ENCODE data around the gene ASB10.

Gene ASB10

GRCh38 chr7:151133986-151134742, 52.9 kb downstream of the ASB10 start:
- Histone ChIP-seq H2AFZ (ENCODE audit: low read length) (no peak overlapping the region), H3K36me3 (replicated peaks in 1 of 2; ENCODE audit: control insufficient read depth in 2 of 2, insufficient read depth in 2 of 2, low read length in 2 of 2) (peaks cover 45 to 96% of the 10 kb centered on the region in 2 donors), H3K4me2 (ENCODE audit: insufficient read depth, low read length, poor library complexity, severe bottlenecking) (no peak overlapping the region), H3K4me3 (ENCODE audit: low read length in 2 of 2) (no peak overlapping the region), H3K18ac (ENCODE audit: low read length) (no peak overlapping the region), H2BK12ac (ENCODE audit: low read length) (no peak overlapping the region), H3K4ac (ENCODE audit: low read length) (no peak overlapping the region), H3K9ac (ENCODE audit: low read depth, low read length, poor library complexity) (no peak overlapping the region), H3K23ac (ENCODE audit: low read depth, low read length, poor library complexity) (no peak overlapping the region), H3K4me1 (ENCODE audit: control insufficient read depth in 2 of 2, insufficient read depth in 1 of 2, low read depth in 1 of 2, low read length in 2 of 2) (peaks cover 0 to 15% of the 10 kb centered on the region in 2 donors), H2BK15ac (ENCODE audit: low read length) (no peak overlapping the region), H3K27ac (replicated peaks; ENCODE audit: low read length) (no peak overlapping the region), H4K91ac (ENCODE audit: low read depth, low read length, poor library complexity) (no peak overlapping the region), H3K14ac (ENCODE audit: low read length) (no peak overlapping the region), H3K9me3 (replicated peaks in 1 of 2; ENCODE audit: control insufficient read depth in 2 of 2, insufficient read depth in 1 of 2, low read depth in 1 of 2, low read length in 2 of 2) (no peaks in the 10 kb centered on the region), H4K8ac (ENCODE audit: low read depth, low read length) (no peak overlapping the region), H2BK120ac (ENCODE audit: low read depth, low read length) (no peak overlapping the region), H2AK5ac (ENCODE audit: low read depth, low read length) (no peak overlapping the region), H3K79me1 (ENCODE audit: low read depth, low read length) (peaks cover 3% of the 10 kb centered on the region), H3K27me3 (ENCODE audit: control insufficient read depth in 3 of 3, insufficient read depth in 3 of 3, low read depth in 1 of 3, low read length in 3 of 3) (no peaks in the 10 kb centered on the region), H2BK5ac (ENCODE audit: low read length) (no peak overlapping the region)
- WGBS, 2 donors (ENCODE audit: extremely low coverage in 2 of 2, insufficient read length in 2 of 2, insufficient replicate concordance in 1 of 2), result no CpG with 5 or more reads among the region's 24 CpGs
- DNase-seq (ENCODE audit: low spot score), result no peak

- Histone ChIP-seq H3K4me1 (ENCODE audit: control insufficient read depth in 2 of 2, insufficient read depth in 1 of 2, low read depth in 1 of 2, low read length in 2 of 2) (peaks cover 0 to 8% of the 10 kb centered on the region in 2 donors), H2AK5ac (ENCODE audit: low read depth, low read length) (no peak overlapping the region), H3K9me3 (replicated peaks in 1 of 2; ENCODE audit: control insufficient read depth in 2 of 2, insufficient read depth in 1 of 2, low read depth in 1 of 2, low read length in 2 of 2) (no peaks in the 10 kb centered on the region), H3K4me3 (ENCODE audit: low read length in 2 of 2) (no peak overlapping the region), H3K23ac (ENCODE audit: low read depth, low read length, poor library complexity) (no peak overlapping the region), H2BK12ac (ENCODE audit: low read length) (no peak overlapping the region), H4K91ac (ENCODE audit: low read depth, low read length, poor library complexity) (no peak overlapping the region), H2AFZ (ENCODE audit: low read length) (no peak overlapping the region), H3K14ac (ENCODE audit: low read length) (no peak overlapping the region), H3K4ac (ENCODE audit: low read length) (no peak overlapping the region), H3K36me3 (replicated peaks in 1 of 2; ENCODE audit: control insufficient read depth in 2 of 2, insufficient read depth in 2 of 2, low read length in 2 of 2) (peaks cover 50 to 95% of the 10 kb centered on the region in 2 donors), H3K18ac (ENCODE audit: low read length) (no peak overlapping the region), H3K9ac (ENCODE audit: low read depth, low read length, poor library complexity) (no peak overlapping the region), H2BK5ac (ENCODE audit: low read length) (no peak overlapping the region), H2BK15ac (ENCODE audit: low read length) (no peak overlapping the region), H4K8ac (ENCODE audit: low read depth, low read length) (no peak overlapping the region), H3K79me1 (ENCODE audit: low read depth, low read length) (peaks cover 3% of the 10 kb centered on the region), H3K4me2 (ENCODE audit: insufficient read depth, low read length, poor library complexity, severe bottlenecking) (no peak overlapping the region), H3K27me3 (ENCODE audit: control insufficient read depth in 3 of 3, insufficient read depth in 3 of 3, low read depth in 1 of 3, low read length in 3 of 3) (no peaks in the 10 kb centered on the region), H2BK120ac (ENCODE audit: low read depth, low read length) (no peak overlapping the region), H3K27ac (replicated peaks; ENCODE audit: low read length) (no peak overlapping the region)
- DNase-seq (ENCODE audit: low spot score), result no peak
- no CpG with 5 or more reads among the region's 16 CpGs for WGBS, 2 donors (ENCODE audit: extremely low coverage in 2 of 2, insufficient read length in 2 of 2, insufficient replicate concordance in 1 of 2)
Measured at GRCh38 chr7:151133266-151133985, 53.6 kb downstream of the ASB10 start.

- Histone ChIP-seq H3K79me1 (ENCODE audit: low read depth, low read length) (peaks cover 3% of the 10 kb centered on the region), H4K8ac (ENCODE audit: low read depth, low read length) (no peak overlapping the region), H3K23ac (ENCODE audit: low read depth, low read length, poor library complexity) (no peak overlapping the region), H3K4ac (ENCODE audit: low read length) (no peak overlapping the region), H3K4me1 (ENCODE audit: control insufficient read depth in 2 of 2, insufficient read depth in 1 of 2, low read depth in 1 of 2, low read length in 2 of 2) (peaks cover 0 to 1% of the 10 kb centered on the region in 2 donors), H2BK120ac (ENCODE audit: low read depth, low read length) (no peak overlapping the region), H2BK12ac (ENCODE audit: low read length) (no peak overlapping the region), H2BK5ac (ENCODE audit: low read length) (no peak overlapping the region), H3K14ac (ENCODE audit: low read length) (no peak overlapping the region), H3K18ac (ENCODE audit: low read length) (no peak overlapping the region), H2BK15ac (ENCODE audit: low read length) (no peak overlapping the region), H3K9me3 (replicated peaks in 1 of 2; ENCODE audit: control insufficient read depth in 2 of 2, insufficient read depth in 1 of 2, low read depth in 1 of 2, low read length in 2 of 2) (no peaks in the 10 kb centered on the region), H3K27ac (replicated peaks; ENCODE audit: low read length) (no peak overlapping the region), H3K36me3 (replicated peaks in 1 of 2; ENCODE audit: control insufficient read depth in 2 of 2, insufficient read depth in 2 of 2, low read length in 2 of 2) (peaks cover 55 to 96% of the 10 kb centered on the region in 2 donors), H3K4me3 (ENCODE audit: low read length in 2 of 2) (no peak overlapping the region), H3K27me3 (ENCODE audit: control insufficient read depth in 3 of 3, insufficient read depth in 3 of 3, low read depth in 1 of 3, low read length in 3 of 3) (no peaks in the 10 kb centered on the region), H2AK5ac (ENCODE audit: low read depth, low read length) (no peak overlapping the region), H4K91ac (ENCODE audit: low read depth, low read length, poor library complexity) (no peak overlapping the region), H2AFZ (ENCODE audit: low read length) (no peak overlapping the region), H3K9ac (ENCODE audit: low read depth, low read length, poor library complexity) (no peak overlapping the region), H3K4me2 (ENCODE audit: insufficient read depth, low read length, poor library complexity, severe bottlenecking) (no peak overlapping the region)
- DNase-seq (ENCODE audit: low spot score), result no peak
- no CpG with 5 or more reads among the region's 21 CpGs for whole genome bisulfite sequencing, 2 donors (ENCODE audit: extremely low coverage in 2 of 2, insufficient read length in 2 of 2, insufficient replicate concordance in 1 of 2)
Measured at GRCh38 chr7:151132461-151133205, 54.4 kb downstream of the ASB10 start.
